ENCODE data around the gene BMP2K. TPM values are rescaled to one million over a fixed set of nuclear protein-coding genes. Genes with fewer than 3 reads are reported as not detected.

BMP2K gene
- total RNA-seq, 1 donor from 2014 or later = 44.8 TPM

Small RNAs within 50 kb of the gene (small RNA-seq; reads per million reads assigned to genes)
- gene AC098818.1 = not detected
- gene MIR5096 = not detected
- gene RN7SL127P = not detected

Other genes starting within 250 kb of the BMP2K start
- gene ANXA3, start 224.6 kb upstream of the BMP2K start, total RNA-seq = 5.7 TPM
- 57.1 TPM for gene PAQR3, start 163.1 kb downstream of the BMP2K start, total RNA-seq